ENCODE results near the gene RREB1. TPM values are rescaled to one million over a fixed set of nuclear protein-coding genes. Genes with fewer than 3 reads are reported as not detected.

The RREB1 gene
- total RNA-seq, 1 donor from 2014 or later = 57.2 TPM

GRCh38 chr6:7147051-7147671 is 39.4 kb downstream of the RREB1 start:
- peaks cover 68% of the 10 kb centered on the region for H3K4me1 ChIP-seq
- TF ChIP-seq CTCF (IDR thresholded peaks at IDR 0.05) (no peak), POLR2AphosphoS5 (IDR thresholded peaks at IDR 0.05; ENCODE audit: insufficient read depth in 1 of 2, low read depth in 1 of 2) (no peak), POLR2A (IDR thresholded peaks at IDR 0.05) (no peak)

GRCh38 chr6:7148100-7148822 is 40.5 kb downstream of the RREB1 start:
- Histone ChIP-seq H3K4me1 (peaks cover 66% of the 10 kb centered on the region), H3K27ac (no peak overlapping the region)

More at GRCh38 chr6:7147051-7147671, 39.4 kb downstream of the RREB1 start:
- H3K9me3 ChIP-seq = no peaks in the 10 kb centered on the region
- peak overlapping the region; percentile 82 for H3K27ac ChIP-seq
- intact Hi-C loops (cut with DNase I) = no loop called here
- H3K27me3 ChIP-seq = no peaks in the 10 kb centered on the region
- H3K36me3 ChIP-seq = no peaks in the 10 kb centered on the region
- DNase-seq (ENCODE audit: extremely low spot score in 2 of 2) = no peak
- no peak overlapping the region for H3K4me3 ChIP-seq

DNA sequence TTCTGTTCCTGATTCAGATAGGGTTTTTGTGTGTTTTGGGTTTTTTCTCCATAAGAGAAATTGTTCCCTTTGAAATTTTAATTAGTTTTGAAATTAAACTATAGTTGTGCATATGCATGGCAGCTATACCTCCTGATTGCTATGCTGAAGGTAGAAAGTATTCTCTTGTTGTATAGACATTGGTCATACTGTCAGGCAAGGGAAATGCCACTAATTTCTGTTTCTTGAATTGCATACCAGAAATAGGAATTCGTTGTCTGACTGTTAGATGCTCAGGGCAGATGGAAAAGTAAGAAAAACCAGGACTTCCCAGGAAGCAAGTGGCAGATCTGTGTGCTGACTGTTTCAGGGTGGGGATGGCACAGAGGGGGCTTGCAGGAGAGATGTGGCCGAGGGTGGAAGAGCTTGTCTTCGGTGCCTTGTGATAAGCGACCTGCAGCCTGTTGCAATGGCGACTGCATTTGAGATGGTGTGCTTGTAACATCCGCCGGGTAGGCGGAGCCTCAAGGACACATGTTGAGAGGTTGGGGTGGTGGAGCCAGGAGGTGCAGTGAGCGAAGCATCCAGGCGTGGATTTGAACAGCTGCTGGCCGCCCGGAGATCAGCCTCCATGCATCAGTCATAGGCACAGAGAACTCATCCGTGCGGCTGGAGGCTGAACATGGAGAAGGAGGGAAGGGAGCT is 42.8 kb downstream of the RREB1 start:
- TF ChIP-seq CTCF (IDR thresholded peaks at IDR 0.05) (no peak), POLR2AphosphoS5 (IDR thresholded peaks at IDR 0.05; ENCODE audit: insufficient read depth in 1 of 2, low read depth in 1 of 2) (no peak), POLR2A (IDR thresholded peaks at IDR 0.05) (no peak)
- no peaks in the 10 kb centered on the region for H3K36me3 ChIP-seq
- H3K4me3 ChIP-seq = no peak overlapping the region
- H3K27ac ChIP-seq = no peak overlapping the region
- H3K27me3 ChIP-seq = no peaks in the 10 kb centered on the region
- DNase-seq (ENCODE audit: extremely low spot score in 2 of 2) = peak in 1 of 2 donors; percentile 58
- intact Hi-C loops (cut with DNase I) = no loop called here
- H3K9me3 ChIP-seq = no peaks in the 10 kb centered on the region
- peaks cover 64% of the 10 kb centered on the region for H3K4me1 ChIP-seq

More at GRCh38 chr6:7148100-7148822, 40.5 kb downstream of the RREB1 start:
- no peak for DNase-seq (ENCODE audit: extremely low spot score in 2 of 2)
- intact Hi-C loops (cut with DNase I) = no loop called here
- TF ChIP-seq POLR2AphosphoS5 (IDR thresholded peaks at IDR 0.05; ENCODE audit: insufficient read depth in 1 of 2, low read depth in 1 of 2) (no peak), CTCF (IDR thresholded peaks at IDR 0.05) (no peak), POLR2A (IDR thresholded peaks at IDR 0.05) (no peak)
- no peaks in the 10 kb centered on the region for H3K9me3 ChIP-seq
- no peak overlapping the region for H3K4me3 ChIP-seq
- no peaks in the 10 kb centered on the region for H3K36me3 ChIP-seq
- H3K27me3 ChIP-seq = no peaks in the 10 kb centered on the region

DNA sequence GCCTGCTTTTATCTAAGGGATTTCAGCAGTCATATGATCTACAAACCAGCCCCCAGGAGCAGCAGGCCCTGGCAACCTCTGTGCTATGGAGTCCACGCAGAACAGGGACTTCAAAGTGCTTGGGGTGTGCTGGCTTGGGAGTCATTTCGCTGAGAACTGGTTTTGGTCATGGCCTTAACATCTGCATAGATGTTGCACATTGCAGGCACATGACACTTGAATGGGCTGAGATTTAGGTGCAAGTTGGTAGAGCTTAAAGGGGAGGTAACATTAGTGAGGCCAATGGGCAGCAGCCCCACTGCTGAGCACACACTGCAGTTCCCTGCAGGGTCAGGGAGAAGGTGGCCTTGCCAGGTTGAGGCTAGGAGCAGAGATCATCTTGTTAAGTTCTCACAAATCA is 43.6 kb downstream of the RREB1 start:
- Histone ChIP-seq H3K9me3 (no peaks in the 10 kb centered on the region), H3K4me3 (no peak overlapping the region), H3K36me3 (no peaks in the 10 kb centered on the region), H3K4me1 (peaks cover 64% of the 10 kb centered on the region), H3K27me3 (no peaks in the 10 kb centered on the region), H3K27ac (no peak overlapping the region)
- intact Hi-C loops (cut with DNase I) = no loop called here
- no peak for TF ChIP-seq POLR2AphosphoS5 (IDR thresholded peaks at IDR 0.05; ENCODE audit: insufficient read depth in 1 of 2, low read depth in 1 of 2)
- peak in 1 of 2 donors; percentile 61 for DNase-seq (ENCODE audit: extremely low spot score in 2 of 2)

DNA sequence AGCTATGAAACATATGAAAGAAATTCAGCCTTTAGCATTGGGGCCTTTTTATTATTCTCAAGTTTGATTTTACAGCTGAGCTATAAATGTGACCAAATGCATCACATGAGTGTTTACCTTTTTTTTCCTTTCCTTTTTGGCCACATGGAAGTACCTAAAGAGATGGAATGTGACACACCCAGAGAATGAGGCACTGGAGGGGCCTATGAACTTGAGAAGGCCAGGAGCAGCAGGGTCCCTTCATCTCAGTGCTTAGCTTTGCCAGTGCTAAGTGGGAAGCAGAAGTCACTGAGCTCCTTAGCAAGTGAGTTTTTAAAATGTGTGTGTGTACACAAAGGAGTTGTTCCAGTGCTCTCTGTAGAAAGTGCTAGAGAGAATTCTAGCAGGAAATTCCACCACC is 44.7 kb downstream of the RREB1 start:
- intact Hi-C loops (cut with DNase I) = no loop called here
- no peak overlapping the region for H3K4me3 ChIP-seq
- no peaks in the 10 kb centered on the region for H3K9me3 ChIP-seq
- H3K4me1 ChIP-seq = peaks cover 64% of the 10 kb centered on the region
- H3K27ac ChIP-seq = no peak overlapping the region
- TF ChIP-seq POLR2A (IDR thresholded peaks at IDR 0.05) (no peak), POLR2AphosphoS5 (IDR thresholded peaks at IDR 0.05; ENCODE audit: insufficient read depth in 1 of 2, low read depth in 1 of 2) (no peak), CTCF (IDR thresholded peaks at IDR 0.05) (no peak)
- H3K36me3 ChIP-seq = no peaks in the 10 kb centered on the region
- no peaks in the 10 kb centered on the region for H3K27me3 ChIP-seq
- no peak for DNase-seq (ENCODE audit: extremely low spot score in 2 of 2)

Measured in vagina (tissue), 2 donors.